Upper lobe of right lung (tissue), 1 donor: Measurements from ENCODE around the gene CFAP299. TPM values are rescaled to one million over a fixed set of nuclear protein-coding genes. Genes with fewer than 3 reads are reported as not detected.

Experiments
- ATAC-seq: fragments of 200-7000 bp; cut with Tn5 transposase; one replicate; pipeline ENCODE4 v1.9.1; 2020; ENCODE audit warnings: mild to moderate bottlenecking, moderate library complexity
- DNase-seq: peaks from one replicate; pipeline ENCODE4 v3.0.0-alpha.2; 2020
- H3K27ac ChIP-seq: fragments of 200-600 bp; one replicate; pipeline ENCODE4 v1.8.0; 2022
- H3K27me3 ChIP-seq: fragments of 200-600 bp; one replicate; pipeline ENCODE4 v1.8.0; 2022; ENCODE audit warnings: mild to moderate bottlenecking
- H3K36me3 ChIP-seq: fragments of 200-600 bp; one replicate; pipeline ENCODE4 v1.8.0; 2022
- H3K4me1 ChIP-seq: fragments of 200-600 bp; one replicate; pipeline ENCODE4 v1.8.0; 2022
- H3K4me3 ChIP-seq: fragments of 200-600 bp; one replicate; pipeline ENCODE4 v1.8.0; 2022; ENCODE audit warnings: mild to moderate bottlenecking
- H3K9me3 ChIP-seq: fragments of 200-600 bp; one replicate; pipeline ENCODE4 v1.8.0; 2022
- intact Hi-C: fragments of 100-400 bp; cut with DNase I; formaldehyde crosslinking; loops from one replicate; pipeline ENCODE4 v1.11.0; 2022
- total RNA-seq: library from RNA; stranded (reverse); fragmentation: NEBNext Ultra II Directional; extraction: Animal tissue kit (Norgen Biotek cat#: 25700); gene quantifications from one replicate; pipeline ENCODE4 v1.2.1, GENCODE V29; 2021
- TF ChIP-seq, protein P1 (sequence below): fragments of 200-600 bp; IDR thresholded peaks from one replicate; pipeline ENCODE4 v1.8.0; 2022; ENCODE audit warnings: antibody characterized with exemption
- donor health status: DM: no; HTN: yes; CAD: no; lungs with severe emphysema.

Gene CFAP299
- total RNA-seq, 1 donor from 2014 or later = not detected

GRCh38 chr4:80365928-80366327, 30.4 kb downstream of the CFAP299 start:
- intact Hi-C loops = no loop called here
- no peaks in the 10 kb centered on the region for H3K9me3 ChIP-seq
- no peak overlapping the region for H3K4me3 ChIP-seq
- H3K27me3 ChIP-seq = peaks cover 2% of the 10 kb centered on the region
- no peaks in the 10 kb centered on the region for H3K4me1 ChIP-seq
- H3K27ac ChIP-seq = no peak overlapping the region
- TF ChIP-seq, protein P1, sequence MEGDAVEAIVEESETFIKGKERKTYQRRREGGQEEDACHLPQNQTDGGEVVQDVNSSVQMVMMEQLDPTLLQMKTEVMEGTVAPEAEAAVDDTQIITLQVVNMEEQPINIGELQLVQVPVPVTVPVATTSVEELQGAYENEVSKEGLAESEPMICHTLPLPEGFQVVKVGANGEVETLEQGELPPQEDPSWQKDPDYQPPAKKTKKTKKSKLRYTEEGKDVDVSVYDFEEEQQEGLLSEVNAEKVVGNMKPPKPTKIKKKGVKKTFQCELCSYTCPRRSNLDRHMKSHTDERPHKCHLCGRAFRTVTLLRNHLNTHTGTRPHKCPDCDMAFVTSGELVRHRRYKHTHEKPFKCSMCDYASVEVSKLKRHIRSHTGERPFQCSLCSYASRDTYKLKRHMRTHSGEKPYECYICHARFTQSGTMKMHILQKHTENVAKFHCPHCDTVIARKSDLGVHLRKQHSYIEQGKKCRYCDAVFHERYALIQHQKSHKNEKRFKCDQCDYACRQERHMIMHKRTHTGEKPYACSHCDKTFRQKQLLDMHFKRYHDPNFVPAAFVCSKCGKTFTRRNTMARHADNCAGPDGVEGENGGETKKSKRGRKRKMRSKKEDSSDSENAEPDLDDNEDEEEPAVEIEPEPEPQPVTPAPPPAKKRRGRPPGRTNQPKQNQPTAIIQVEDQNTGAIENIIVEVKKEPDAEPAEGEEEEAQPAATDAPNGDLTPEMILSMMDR = peak; percentile 59
- DNase-seq = peak; percentile 62
- peak; percentile 93 for ATAC-seq
- H3K36me3 ChIP-seq = no peaks in the 10 kb centered on the region

- intact Hi-C loops = no loop called here
- Histone ChIP-seq H3K4me1 (no peaks in the 10 kb centered on the region), H3K27me3 (no peaks in the 10 kb centered on the region), H3K36me3 (no peaks in the 10 kb centered on the region), H3K9me3 (no peaks in the 10 kb centered on the region), H3K27ac (no peak overlapping the region), H3K4me3 (no peak overlapping the region)
- TF ChIP-seq, protein P1 = no peak
- DNase-seq (no peak), ATAC-seq (no peak)
Measured at GRCh38 chr4:80367737-80368136, 32.2 kb downstream of the CFAP299 start.

DNA sequence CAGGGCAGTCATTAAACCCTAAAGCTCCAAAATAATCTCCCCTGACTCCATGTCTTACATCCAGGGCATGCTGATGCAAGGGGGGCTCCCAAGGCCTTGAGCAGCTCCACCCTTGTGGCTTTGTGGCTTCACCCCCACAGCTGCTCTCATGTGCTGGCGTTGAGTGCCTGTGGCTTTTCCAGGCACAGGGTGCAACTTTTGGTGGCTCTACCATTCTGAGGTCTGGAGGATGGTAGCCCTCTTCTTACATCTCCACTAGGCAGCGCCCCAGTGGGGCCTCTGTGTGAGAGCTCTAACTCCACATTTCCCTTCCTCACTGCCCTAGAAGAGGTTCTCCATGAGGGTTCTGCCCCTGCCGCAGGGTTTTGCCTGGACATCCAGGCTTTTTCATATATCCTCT, 35.1 kb downstream of the CFAP299 start:
- Histone ChIP-seq H3K36me3 (no peaks in the 10 kb centered on the region), H3K4me3 (no peak overlapping the region), H3K4me1 (no peaks in the 10 kb centered on the region), H3K27me3 (no peaks in the 10 kb centered on the region), H3K9me3 (no peaks in the 10 kb centered on the region), H3K27ac (no peak overlapping the region)
- intact Hi-C loops = no loop called here
- DNase-seq (peak; percentile 48), ATAC-seq (no peak)
- TF ChIP-seq, protein P1 = no peak

DNA sequence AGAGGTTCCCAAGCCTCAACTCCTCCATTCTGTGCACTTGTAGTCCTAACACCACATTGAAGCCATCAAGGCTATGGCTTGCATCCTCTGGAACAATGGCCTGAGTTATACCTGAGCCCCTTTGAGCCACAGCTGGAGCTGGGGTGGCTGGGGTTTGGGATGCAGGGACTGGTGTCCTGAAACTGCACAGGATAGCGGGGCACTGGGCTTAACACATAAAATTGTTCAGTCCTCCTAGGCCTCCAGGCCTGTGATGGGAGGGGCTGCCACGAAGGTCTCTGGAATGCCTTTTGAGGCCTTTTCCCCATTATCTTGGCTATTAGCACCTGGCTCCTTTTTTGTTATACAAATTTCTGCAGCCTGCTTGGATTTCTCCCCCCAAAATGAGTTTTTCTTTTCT, 35.5 kb downstream of the CFAP299 start:
- H3K27me3 ChIP-seq = no peaks in the 10 kb centered on the region
- H3K36me3 ChIP-seq = no peaks in the 10 kb centered on the region
- no peak overlapping the region for H3K4me3 ChIP-seq
- no peaks in the 10 kb centered on the region for H3K4me1 ChIP-seq
- intact Hi-C loops = no loop called here
- ATAC-seq = no peak
- H3K9me3 ChIP-seq = no peaks in the 10 kb centered on the region
- TF ChIP-seq, protein P1 = no peak
- no peak for DNase-seq
- H3K27ac ChIP-seq = no peak overlapping the region

DNA sequence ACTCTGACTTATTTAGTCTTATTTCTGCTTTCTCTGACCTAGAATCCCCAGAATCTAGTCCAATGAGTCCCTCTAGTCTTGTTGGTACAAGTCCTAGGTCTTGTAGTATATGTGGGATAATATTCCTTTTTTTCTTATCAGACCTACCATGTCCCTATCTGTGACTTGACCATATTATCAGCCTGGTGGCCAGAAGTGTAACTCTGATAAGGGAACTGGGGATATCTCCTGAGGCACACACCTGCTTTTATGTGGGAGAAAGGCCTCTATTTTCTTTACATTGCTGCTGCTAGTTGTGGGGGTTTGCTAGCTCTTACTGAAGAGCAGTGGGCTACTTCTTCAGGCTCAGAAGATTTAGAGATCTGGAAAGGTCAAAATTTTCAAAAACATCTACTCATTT, 38.6 kb downstream of the CFAP299 start:
- no peak overlapping the region for H3K27ac ChIP-seq
- no peaks in the 10 kb centered on the region for H3K9me3 ChIP-seq
- no peaks in the 10 kb centered on the region for H3K36me3 ChIP-seq
- H3K27me3 ChIP-seq = no peaks in the 10 kb centered on the region
- TF ChIP-seq, protein P1 = no peak
- H3K4me3 ChIP-seq = no peak overlapping the region
- ATAC-seq (no peak), DNase-seq (no peak)
- H3K4me1 ChIP-seq = no peaks in the 10 kb centered on the region
- intact Hi-C loops = no loop called here
